ENCODE results near the gene CAMK2N2.

CAMK2N2 gene

DNA sequence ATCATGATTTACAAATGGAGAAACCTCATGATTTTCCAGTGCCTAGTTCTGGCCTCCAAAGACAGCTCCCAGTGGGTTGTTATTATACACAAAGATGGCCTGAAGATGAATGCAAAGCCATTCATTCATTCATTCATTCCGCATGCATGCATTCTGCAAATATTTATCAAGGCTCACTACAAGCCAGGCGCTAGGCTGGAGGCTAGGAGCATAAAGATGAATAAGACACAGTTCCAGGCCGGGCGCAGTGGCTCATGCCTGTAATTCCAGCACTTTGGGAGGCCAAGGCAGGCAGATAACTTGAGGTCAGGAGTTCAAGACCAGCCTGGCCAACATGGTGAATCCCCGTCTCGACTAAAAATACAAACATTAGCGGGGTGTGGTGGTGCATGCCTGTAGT lies 35.3 kb upstream of the CAMK2N2 start:
- Histone ChIP-seq H3K4me2 (no peak overlapping the region), H3K4me3 (no peak overlapping the region), H3K27ac (no peak overlapping the region), H3K9ac (no peak overlapping the region), H4K20me1 (peaks cover 6 to 25% (median 22%) of the 10 kb centered on the region in 11 experiments; a peak in 19 of 22 replicates), H3K27me3 (no peaks in the 10 kb centered on the region), H3K36me3 (peaks cover 10 to 19% (median 16%) of the 10 kb centered on the region in 11 experiments), H3K4me1 (peaks cover 13 to 24% (median 22%) of the 10 kb centered on the region in 10 experiments), H3K9me3 (replicated peaks in 1 of 11) (no peaks in the 10 kb centered on the region)
- no peak for TF ChIP-seq Cebpa-rat (IDR thresholded peaks at IDR 0.05)

- H3K4me3 ChIP-seq, result no peak overlapping the region
- H3K4me1 ChIP-seq, result peaks cover 9 to 18% (median 16%) of the 10 kb centered on the region in 10 experiments
- H3K9ac ChIP-seq, result no peak overlapping the region
- H3K9me3 ChIP-seq (replicated peaks in 1 of 11), result no peaks in the 10 kb centered on the region
- H3K36me3 ChIP-seq, result peaks cover 2 to 11% (median 8%) of the 10 kb centered on the region in 11 experiments
- TF ChIP-seq Cebpa-rat (IDR thresholded peaks at IDR 0.05), result no peak
- H3K27ac ChIP-seq, result no peak overlapping the region
- H4K20me1 ChIP-seq, result peaks cover 6 to 16% (median 14%) of the 10 kb centered on the region in 11 experiments; a peak in 18 of 22 replicates
- no peak overlapping the region for H3K4me2 ChIP-seq
- H3K27me3 ChIP-seq, result no peaks in the 10 kb centered on the region
Observed at GRCh38 chr3:184295771-184296170, 34.4 kb upstream of the CAMK2N2 start.

DNA sequence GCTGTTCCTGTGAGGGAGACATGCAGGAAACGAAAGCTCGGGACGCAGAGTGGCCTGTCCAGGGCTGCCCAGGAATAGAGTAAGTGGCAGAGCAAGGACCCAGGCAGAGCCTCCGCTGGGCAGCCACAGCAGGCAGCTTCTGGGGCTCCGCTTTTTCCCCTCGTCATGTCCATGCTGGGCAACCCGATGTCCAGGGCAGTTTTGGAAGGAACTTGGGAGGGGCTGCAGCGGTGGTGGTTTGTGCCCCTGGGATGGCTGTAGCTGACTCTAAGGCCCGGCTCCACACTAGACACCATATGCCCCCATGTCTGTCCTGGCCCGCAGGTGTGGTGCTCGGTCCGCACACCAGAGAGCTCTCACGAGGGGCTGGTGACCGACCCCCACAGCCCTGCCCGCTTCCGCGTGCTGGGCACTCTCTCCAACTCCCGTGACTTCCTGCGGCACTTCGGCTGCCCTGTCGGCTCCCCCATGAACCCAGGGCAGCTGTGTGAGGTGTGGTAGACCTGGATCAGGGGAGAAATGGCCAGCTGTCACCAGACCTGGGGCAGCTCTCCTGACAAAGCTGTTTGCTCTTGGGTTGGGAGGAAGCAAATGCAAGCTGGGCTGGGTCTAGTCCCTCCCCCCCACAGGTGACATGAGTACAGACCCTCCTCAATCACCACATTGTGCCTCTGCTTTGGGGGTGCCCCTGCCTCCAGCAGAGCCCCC lies 30.5 kb upstream of the CAMK2N2 start:
- Histone ChIP-seq H3K4me2 (no peak overlapping the region), H3K9me3 (replicated peaks in 1 of 11) (no peaks in the 10 kb centered on the region), H3K36me3 (no peaks in the 10 kb centered on the region), H4K20me1 (no peaks in the 10 kb centered on the region), H3K27me3 (no peaks in the 10 kb centered on the region), H3K4me3 (no peak overlapping the region), H3K9ac (0 out of 22 replicates have a peak overlapping the region, but pooled peaks of 1 of the 11 experiments have one; percentile 30), H3K27ac (no peak overlapping the region), H3K4me1 (no peaks in the 10 kb centered on the region)
- no peak for TF ChIP-seq Cebpa-rat (IDR thresholded peaks at IDR 0.05)

GRCh38 chr3:184291044-184291737 lies 29.8 kb upstream of the CAMK2N2 start:
- Histone ChIP-seq H3K27ac (no peak overlapping the region), H3K27me3 (no peaks in the 10 kb centered on the region), H3K4me3 (no peak overlapping the region), H3K9me3 (replicated peaks in 1 of 11) (no peaks in the 10 kb centered on the region), H3K9ac (no peak overlapping the region), H3K4me2 (no peak overlapping the region), H3K36me3 (no peaks in the 10 kb centered on the region), H4K20me1 (no peaks in the 10 kb centered on the region), H3K4me1 (no peaks in the 10 kb centered on the region)
- TF ChIP-seq Cebpa-rat (IDR thresholded peaks at IDR 0.05), result no peak

GRCh38 chr3:184290331-184290730 lies 29.0 kb upstream of the CAMK2N2 start:
- Histone ChIP-seq H3K27me3 (no peaks in the 10 kb centered on the region), H3K4me2 (no peak overlapping the region), H3K4me3 (no peak overlapping the region), H3K4me1 (no peaks in the 10 kb centered on the region), H4K20me1 (no peaks in the 10 kb centered on the region), H3K36me3 (no peaks in the 10 kb centered on the region), H3K9ac (no peak overlapping the region), H3K9me3 (replicated peaks in 1 of 11) (no peaks in the 10 kb centered on the region), H3K27ac (no peak overlapping the region)
- no peak for TF ChIP-seq Cebpa-rat (IDR thresholded peaks at IDR 0.05)

- H3K9me3 ChIP-seq (replicated peaks in 1 of 11), result no peaks in the 10 kb centered on the region
Observed at GRCh38 chr3:184289426-184289938, 28.1 kb upstream of the CAMK2N2 start.

GRCh38 chr3:184284696-184285095 lies 23.3 kb upstream of the CAMK2N2 start:
- no peak for TF ChIP-seq Cebpa-rat (IDR thresholded peaks at IDR 0.05)
- H3K27me3 ChIP-seq, result no peaks in the 10 kb centered on the region; a peak in 1 of 22 replicates
- H3K9me3 ChIP-seq (replicated peaks in 1 of 11), result peaks cover 0 to 6% (median 0%) of the 10 kb centered on the region in 11 experiments; a peak in 3 of 22 replicates
- no peaks in the 10 kb centered on the region for H3K36me3 ChIP-seq
- H3K4me2 ChIP-seq, result no peak overlapping the region
- H3K4me1 ChIP-seq, result no peaks in the 10 kb centered on the region; a peak in 1 of 20 replicates
- no peaks in the 10 kb centered on the region for H4K20me1 ChIP-seq
- H3K27ac ChIP-seq, result no peak overlapping the region
- no peak overlapping the region for H3K9ac ChIP-seq
- H3K4me3 ChIP-seq, result no peak overlapping the region

More at GRCh38 chr3:184289426-184289938, 28.1 kb upstream of the CAMK2N2 start:
- no peak overlapping the region for H3K27ac ChIP-seq
- no peaks in the 10 kb centered on the region for H3K36me3 ChIP-seq
- 0 out of 22 replicates have a peak overlapping the region, but pooled peaks of 1 of the 11 experiments have one; percentile 16 for H3K4me2 ChIP-seq
- no peaks in the 10 kb centered on the region for H4K20me1 ChIP-seq
- H3K27me3 ChIP-seq, result no peaks in the 10 kb centered on the region
- no peak for TF ChIP-seq Cebpa-rat (IDR thresholded peaks at IDR 0.05)
- no peak overlapping the region for H3K4me3 ChIP-seq
- H3K4me1 ChIP-seq, result no peaks in the 10 kb centered on the region; a peak in 1 of 20 replicates
- no peak overlapping the region for H3K9ac ChIP-seq

DNA sequence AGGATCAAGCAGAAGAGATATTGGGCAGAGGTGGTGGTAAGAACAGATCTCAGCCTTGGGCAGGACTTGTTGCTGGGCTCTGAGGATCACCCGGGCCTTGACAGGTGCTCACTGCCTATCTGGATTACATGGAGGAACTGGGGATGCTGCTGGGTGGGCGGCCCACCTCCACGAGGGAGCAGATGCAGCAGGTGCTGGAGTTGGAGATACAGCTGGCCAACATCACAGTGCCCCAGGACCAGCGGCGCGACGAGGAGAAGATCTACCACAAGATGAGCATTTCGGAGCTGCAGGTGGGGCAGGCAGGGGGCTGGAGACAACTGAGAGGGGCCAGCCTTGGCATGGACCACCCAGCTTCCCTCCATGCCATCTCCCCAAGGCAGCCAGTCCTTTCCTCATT lies 22.3 kb upstream of the CAMK2N2 start:
- no peak for TF ChIP-seq Cebpa-rat (IDR thresholded peaks at IDR 0.05)
- no peaks in the 10 kb centered on the region; a peak in 1 of 22 replicates for H3K27me3 ChIP-seq
- H3K4me2 ChIP-seq, result no peak overlapping the region
- no peaks in the 10 kb centered on the region for H4K20me1 ChIP-seq
- peaks cover 0 to 6% (median 0%) of the 10 kb centered on the region in 11 experiments; a peak in 3 of 22 replicates for H3K9me3 ChIP-seq (replicated peaks in 1 of 11)
- no peak overlapping the region for H3K27ac ChIP-seq
- H3K36me3 ChIP-seq, result no peaks in the 10 kb centered on the region
- H3K9ac ChIP-seq, result no peak overlapping the region
- H3K4me3 ChIP-seq, result no peak overlapping the region
- no peaks in the 10 kb centered on the region; a peak in 1 of 20 replicates for H3K4me1 ChIP-seq

DNA sequence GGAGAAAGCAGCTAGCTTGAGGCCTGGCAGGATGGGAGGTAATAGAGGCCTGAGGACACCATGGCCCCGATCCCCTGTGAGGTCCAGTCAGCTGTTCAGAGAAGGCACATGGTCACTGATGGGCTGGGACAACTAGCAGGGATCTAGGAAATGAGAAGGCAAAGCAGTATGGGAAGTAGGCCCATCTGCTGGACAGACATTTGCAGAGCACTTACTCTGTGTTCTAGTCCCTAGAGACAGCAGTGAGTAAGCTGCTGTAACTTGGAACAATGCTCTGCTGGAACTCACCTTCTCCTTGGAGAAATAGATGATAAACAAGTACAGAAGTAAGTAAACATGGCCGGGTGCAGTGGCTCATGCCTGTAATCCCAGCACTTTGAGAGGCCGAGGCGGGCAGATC lies 21.6 kb upstream of the CAMK2N2 start:
- Histone ChIP-seq H3K9me3 (replicated peaks in 1 of 11) (peaks cover 0 to 6% (median 0%) of the 10 kb centered on the region in 11 experiments; a peak in 3 of 22 replicates), H3K4me2 (no peak overlapping the region), H3K4me1 (no peaks in the 10 kb centered on the region; a peak in 1 of 20 replicates), H4K20me1 (no peaks in the 10 kb centered on the region), H3K9ac (no peak overlapping the region), H3K27ac (no peak overlapping the region), H3K4me3 (no peak overlapping the region), H3K27me3 (peaks cover 0 to 1% (median 0%) of the 10 kb centered on the region in 11 experiments; a peak in 1 of 22 replicates), H3K36me3 (no peaks in the 10 kb centered on the region)
- TF ChIP-seq Cebpa-rat (IDR thresholded peaks at IDR 0.05), result no peak

Measured in BLaER1 treated with 17β-estradiol and CSF1 and Interleukin-3, amounts not matched to agents 10 nM and 100 nM (cell line).